HL-60/S4 treated with retinoic acid at 250 ng/mL for 4 days and 3 days (cell line): ENCODE measurements around the gene TUBA1C.

Experiments used
- in situ Hi-C: fragments of 300-500 bp; cut with MboI; formaldehyde crosslinking; loops from 2 replicates; pipeline ENCODE4 v1.7.0; 2022; ENCODE audit warnings: low sequenced_read_pairs

Gene TUBA1C

DNA sequence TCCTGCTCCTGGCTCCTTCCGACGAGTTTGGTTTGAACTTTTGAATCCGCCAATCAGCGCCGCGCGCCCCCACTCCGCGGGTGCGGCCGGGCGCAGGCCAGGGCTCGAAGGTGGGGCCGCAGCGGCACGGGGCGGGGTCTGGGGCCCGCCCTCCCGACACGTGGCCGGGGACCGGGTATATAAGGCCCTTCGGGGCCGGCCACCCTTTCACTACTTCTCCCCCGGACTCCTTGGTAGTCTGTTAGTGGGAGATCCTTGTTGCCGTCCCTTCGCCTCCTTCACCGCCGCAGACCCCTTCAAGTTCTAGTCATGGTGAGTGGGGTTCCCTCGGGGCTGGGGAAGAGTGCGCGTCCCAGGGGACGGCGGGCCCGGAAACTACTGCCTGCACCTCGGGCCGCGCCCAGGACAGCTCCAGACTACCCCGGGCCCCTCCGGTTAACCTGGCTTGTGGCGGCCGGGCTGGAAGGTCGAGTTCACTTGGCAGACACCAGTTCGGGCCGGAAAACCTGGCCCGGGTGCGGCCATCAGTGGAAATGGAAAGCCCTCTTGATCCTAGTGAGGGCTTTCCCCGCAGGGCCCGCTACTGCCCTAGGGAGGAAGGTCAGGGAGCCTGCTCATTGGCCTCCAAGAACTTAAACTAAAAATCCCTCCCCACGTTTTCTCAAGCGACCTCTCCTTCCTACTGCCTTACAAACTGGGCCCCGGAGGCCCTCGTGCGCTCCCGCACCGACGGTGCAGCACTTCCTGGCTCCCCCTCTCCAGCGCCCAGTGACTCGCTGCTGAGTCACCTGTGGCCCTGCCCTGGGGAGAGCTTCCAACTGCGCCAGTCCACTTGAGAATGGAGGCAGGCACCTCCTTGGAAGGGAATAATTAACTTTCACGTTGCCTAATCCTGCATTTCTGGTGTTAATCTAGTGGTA is at the start of gene TUBA1C:
Gene TUBA1C (plus strand): TSS at position 210 of the 920 bp plus-strand sequence. CDS start 100 bp downstream, at position 310.
- in situ Hi-C loops: no loop called here

- in situ Hi-C loops: no loop called here
These were observed 45.4 kb upstream of the TUBA1C start for GRCh38 chr12:49219417-49220026.

- in situ Hi-C loops: no loop called here
These were observed 43.9 kb upstream of the TUBA1C start for GRCh38 chr12:49220972-49221371.

GRCh38 chr12:49223122-49223521 is 41.8 kb upstream of the TUBA1C start:
- in situ Hi-C loops: no loop called here

DNA sequence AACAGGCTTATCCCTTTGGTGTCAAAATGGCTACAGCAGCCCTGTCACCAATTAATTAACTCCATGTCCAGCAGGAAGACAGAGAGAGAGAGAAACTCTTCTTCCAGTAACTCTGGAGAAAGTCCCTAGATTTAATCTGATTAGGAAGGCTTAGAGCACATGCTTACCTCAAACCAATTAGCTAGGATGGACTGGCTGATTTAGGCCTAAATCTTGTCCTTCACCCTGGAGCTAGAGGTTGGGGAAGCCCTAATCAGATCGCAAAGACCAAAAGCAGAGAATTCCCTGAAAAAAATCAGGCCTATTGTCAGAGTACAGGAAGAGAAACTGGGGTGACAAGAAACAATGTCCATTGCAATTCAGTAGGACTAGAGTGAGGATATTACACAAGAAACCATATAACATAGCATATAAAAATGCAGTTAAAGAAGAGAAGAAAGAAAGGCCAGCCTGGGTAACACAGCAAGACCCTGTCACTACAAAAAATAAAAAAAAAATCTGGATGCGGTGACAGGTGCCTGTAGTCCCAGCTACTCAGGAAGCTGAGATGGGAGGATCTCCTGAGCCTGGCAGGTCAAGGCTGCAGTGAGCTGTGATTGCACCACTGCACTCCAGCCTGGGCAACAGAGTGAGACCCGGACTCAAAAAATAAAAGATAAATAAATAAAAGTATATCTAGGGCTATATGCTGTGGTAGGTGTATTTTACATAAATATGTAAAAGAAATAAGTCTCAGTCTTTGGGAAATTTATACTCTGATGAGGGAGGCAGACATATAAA is 41.1 kb upstream of the TUBA1C start:
- in situ Hi-C loops: no loop called here

DNA sequence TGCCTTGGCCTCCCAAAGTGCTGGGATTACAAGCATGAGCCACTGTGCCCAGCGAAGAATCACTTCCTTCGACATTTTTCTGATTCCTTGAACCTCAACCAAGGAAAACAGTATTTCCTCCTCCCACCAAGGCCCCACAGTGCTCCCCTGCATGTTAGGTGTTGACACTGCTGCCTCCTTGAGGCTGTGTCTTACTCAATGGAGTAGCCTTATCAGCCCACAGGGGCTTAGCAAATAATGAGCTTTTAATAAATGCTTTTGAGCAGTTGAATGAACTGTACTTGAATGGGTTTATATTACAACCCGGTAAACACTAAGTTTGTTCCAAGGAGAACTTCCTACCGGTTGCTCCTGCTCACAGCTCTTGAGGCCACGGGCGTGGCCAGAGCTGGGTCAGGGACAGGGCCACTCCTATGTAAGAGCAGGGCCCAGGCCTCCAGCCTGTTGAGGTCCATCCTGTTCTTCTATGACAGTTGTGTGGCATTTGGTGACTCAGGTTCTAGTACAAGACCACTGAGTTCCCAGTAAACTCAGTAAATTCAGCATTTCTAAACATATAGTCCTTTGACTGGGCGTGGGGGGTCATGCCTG is 39.2 kb upstream of the TUBA1C start:
- in situ Hi-C loops: no loop called here

DNA sequence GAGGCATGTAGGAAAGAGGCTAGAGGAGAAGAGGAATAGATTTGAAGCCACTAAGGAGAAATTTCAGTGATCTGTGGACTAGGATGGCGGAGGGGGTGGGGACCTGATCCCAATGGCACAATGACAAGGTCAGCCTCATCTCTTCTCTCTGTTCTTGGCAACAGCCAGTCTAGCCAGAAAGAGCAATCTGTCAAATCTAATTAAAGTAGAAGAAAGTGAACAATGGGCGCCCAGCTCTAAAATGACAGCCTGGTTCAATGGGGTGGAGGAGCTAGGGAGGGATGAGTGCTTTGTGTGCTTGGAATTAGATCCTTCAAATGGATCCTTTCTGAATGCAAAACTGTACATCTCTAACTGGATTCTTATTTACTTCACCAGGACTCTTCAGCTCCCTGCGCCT is 37.2 kb upstream of the TUBA1C start:
- in situ Hi-C loops: no loop called here

GRCh38 chr12:49228653-49229052 is 36.2 kb upstream of the TUBA1C start:
- in situ Hi-C loops: no loop called here

- in situ Hi-C loops: loop anchor here (10.0 kb wide), 1 partner anchor 165 kb away; the partner anchor contains the start of genes KMT2D and RHEBL1
These were observed 34.6 kb upstream of the TUBA1C start for GRCh38 chr12:49230176-49230804.

GRCh38 chr12:49230805-49231194 is 34.1 kb upstream of the TUBA1C start:
- in situ Hi-C loops: loop anchor here (10.0 kb wide), 1 partner anchor 166 kb away; the partner anchor contains the start of genes KMT2D and RHEBL1

GRCh38 chr12:49231878-49232655 is 32.8 kb upstream of the TUBA1C start:
- in situ Hi-C loops: loop anchor here (10.0 kb wide), 1 partner anchor 167 kb away; the partner anchor contains the start of genes KMT2D and RHEBL1

DNA sequence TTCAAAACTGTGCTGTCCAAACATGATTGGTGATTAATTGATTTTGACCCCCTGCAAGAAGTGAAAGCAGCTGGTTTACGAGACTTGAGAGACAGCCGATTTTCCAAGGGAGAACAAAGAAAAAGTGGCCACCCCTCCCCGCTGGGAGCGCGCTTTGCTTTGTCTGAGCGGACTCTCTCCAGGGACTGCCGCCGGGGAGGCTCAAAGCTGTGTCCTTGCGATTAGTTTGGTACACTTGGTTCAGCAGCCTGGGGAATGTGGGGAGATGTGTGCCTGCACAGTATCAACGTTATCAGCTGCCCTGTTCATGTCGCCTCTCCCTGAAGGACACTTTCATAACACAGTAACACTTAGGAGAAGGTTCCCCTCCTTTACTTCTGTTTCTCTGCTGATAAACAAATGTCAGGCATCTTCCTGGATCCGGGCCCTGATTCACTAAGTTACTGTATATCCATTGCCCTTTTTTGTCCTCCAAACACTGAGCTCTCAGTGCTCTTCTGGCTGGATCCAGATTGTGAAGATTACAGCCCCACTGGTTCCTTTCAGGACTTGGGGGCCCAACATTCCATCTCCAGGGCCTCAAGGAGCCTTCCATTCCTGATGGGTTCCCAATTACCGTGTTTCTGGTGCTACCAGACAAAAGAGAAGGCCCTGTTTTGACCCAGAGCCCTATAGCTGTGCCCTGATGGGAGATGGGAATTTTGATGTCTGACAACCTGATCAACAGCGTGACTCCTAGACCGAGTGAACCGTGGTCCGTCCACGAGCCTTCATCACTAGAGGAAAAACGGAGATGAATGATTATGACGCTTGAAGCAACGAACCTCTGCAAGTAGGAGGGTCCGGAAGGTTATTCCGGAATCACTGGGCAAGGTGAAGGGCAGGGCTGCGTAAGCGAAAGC is 31.7 kb upstream of the TUBA1C start:
- in situ Hi-C loops: loop anchor here (10.0 kb wide), 1 partner anchor 168 kb away; the partner anchor contains the start of genes KMT2D and RHEBL1

- in situ Hi-C loops: loop anchor here (10.0 kb wide), 1 partner anchor 169 kb away; the partner anchor contains the start of genes KMT2D and RHEBL1
These were observed 30.9 kb upstream of the TUBA1C start for GRCh38 chr12:49233842-49234526.

- in situ Hi-C loops: loop anchor here (10.0 kb wide), 1 partner anchor 172 kb away; the partner anchor contains the start of genes KMT2D and RHEBL1
These were observed 28.5 kb upstream of the TUBA1C start for GRCh38 chr12:49236423-49236822.

GRCh38 chr12:49243631-49244030 is 21.3 kb upstream of the TUBA1C start:
- in situ Hi-C loops: no loop called here

DNA sequence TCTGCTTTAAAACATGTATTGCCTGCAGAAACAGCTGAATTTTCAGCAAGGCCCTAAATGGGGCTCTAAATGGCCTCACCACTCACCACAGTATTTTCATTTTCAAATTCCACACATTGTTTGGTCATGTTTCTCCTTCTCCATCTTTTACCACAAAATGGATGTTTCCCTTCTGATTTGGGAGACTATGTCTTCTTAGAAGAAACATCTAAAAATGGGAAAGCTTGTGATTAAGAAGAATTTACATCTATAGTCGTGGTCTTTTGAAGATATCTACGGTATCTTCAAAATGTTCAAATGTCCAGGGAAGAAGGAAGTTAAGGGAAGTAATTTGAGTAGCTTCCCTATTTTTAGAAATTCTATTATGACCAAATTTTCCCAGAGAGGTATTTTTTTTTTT is 20.7 kb upstream of the TUBA1C start:
- in situ Hi-C loops: no loop called here

GRCh38 chr12:49251357-49251756 is 13.5 kb upstream of the TUBA1C start:
- in situ Hi-C loops: no loop called here
